Activated T-helper 2 cell treated with anti-CD3 and anti-CD28 coated beads, Interferon-gamma antibody, Interleukin-2, Interleukin-4, amounts not matched to agents 10 μg/mL and 5 μg/mL and 100 μg/mL, durations not matched to agents 14 hours and 24 hours and 36 hours (primary cell): ENCODE results near the gene ZCCHC4. TPM values are rescaled to one million over a fixed set of nuclear protein-coding genes. Genes with fewer than 3 reads are reported as not detected.

Experiments used
- DNase-seq: peaks from one replicate; pipeline ENCODE4 v3.0.0; 2021; ENCODE audit warnings: low spot score
- H3K27ac Mint-ChIP-seq: one replicate; pipeline ENCODE4 v1.8.0; 2021; ENCODE audit warnings: mixed read lengths
- H3K27me3 Mint-ChIP-seq: one replicate; pipeline ENCODE4 v1.8.0; 2021; ENCODE audit warnings: low read depth, mixed read lengths
- H3K36me3 Mint-ChIP-seq: one replicate; pipeline ENCODE4 v1.8.0; 2021; ENCODE audit warnings: low read depth, mixed read lengths
- H3K4me1 Mint-ChIP-seq: one replicate; pipeline ENCODE4 v1.8.0; 2021; ENCODE audit warnings: low read depth, mixed read lengths
- H3K4me3 Mint-ChIP-seq: one replicate; pipeline ENCODE4 v1.8.0; 2021; ENCODE audit warnings: low read depth, mild to moderate bottlenecking, moderate library complexity, mixed read lengths
- H3K9me3 Mint-ChIP-seq: one replicate; pipeline ENCODE4 v1.8.0; 2021; ENCODE audit warnings: mixed read lengths
- intact Hi-C: fragments of 100-400 bp; cut with micrococcal nuclease; formaldehyde crosslinking; loops from one replicate; pipeline ENCODE4 v1.15.1; 2023
- total RNA-seq: library from RNA; stranded (reverse); gene quantifications from 2 replicates; pipeline ENCODE4 v1.2.3, GENCODE V29; 2022

Gene ZCCHC4
- total RNA-seq, 1 donor from 2014 or later, result 15.1 TPM

DNA sequence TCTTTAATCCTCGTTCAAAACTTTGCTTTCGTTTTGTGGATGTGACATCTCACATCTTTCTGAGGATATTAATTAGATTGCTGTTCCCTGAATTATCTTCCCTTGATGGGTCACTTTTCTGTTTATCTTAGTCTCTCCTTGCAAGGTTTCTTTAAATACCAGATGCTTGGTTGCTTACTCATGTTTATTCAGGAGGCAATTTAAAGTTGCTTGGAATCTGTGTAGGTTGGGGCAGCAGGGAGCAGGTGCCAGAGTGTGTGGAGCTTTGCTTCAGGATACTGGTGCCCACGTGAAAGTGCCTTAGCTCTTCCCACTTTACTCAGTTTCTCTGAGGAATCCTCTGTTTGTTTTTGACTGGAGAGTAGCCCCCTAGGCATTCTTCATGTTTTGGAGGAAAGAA is 88.5 kb downstream of the ZCCHC4 start:
- intact Hi-C loops, result no loop called here
- Mint-ChIP-seq H3K36me3 (peaks cover 68% of the 10 kb centered on the region), H3K4me3 (no peak overlapping the region), H3K9me3 (peaks cover 10% of the 10 kb centered on the region), H3K27ac (no peak overlapping the region), H3K4me1 (peaks cover 2% of the 10 kb centered on the region), H3K27me3 (no peaks in the 10 kb centered on the region)
- no peak for DNase-seq

- no peak overlapping the region for H3K27ac Mint-ChIP-seq
- no peak overlapping the region for H3K4me3 Mint-ChIP-seq
- peaks cover 2% of the 10 kb centered on the region for H3K4me1 Mint-ChIP-seq
- H3K36me3 Mint-ChIP-seq, result peaks cover 65% of the 10 kb centered on the region
- no peak for DNase-seq
- no peaks in the 10 kb centered on the region for H3K27me3 Mint-ChIP-seq
- intact Hi-C loops, result no loop called here
- H3K9me3 Mint-ChIP-seq, result no peaks in the 10 kb centered on the region
Observed at GRCh38 chr4:25402521-25402920, 89.9 kb downstream of the ZCCHC4 start.

DNA sequence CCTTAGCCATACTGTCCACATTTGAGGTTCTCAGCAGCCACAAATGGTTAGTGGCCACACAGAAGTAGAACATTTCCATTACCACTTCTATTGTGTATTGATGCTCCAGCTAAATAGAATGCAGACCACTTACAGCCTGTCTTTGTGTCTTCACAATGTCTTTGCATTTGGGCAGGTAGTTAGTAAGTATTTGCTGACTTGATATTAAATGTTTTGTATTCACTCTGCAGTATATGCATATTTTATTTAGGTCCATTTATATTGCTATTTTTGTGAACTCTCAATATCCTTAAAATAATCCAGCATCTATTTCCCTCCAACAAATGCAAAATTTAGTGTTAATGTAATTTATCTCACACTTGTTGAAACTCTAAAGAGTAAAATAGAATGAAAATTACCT is 91.1 kb downstream of the ZCCHC4 start:
- Mint-ChIP-seq H3K27ac (no peak overlapping the region), H3K36me3 (peaks cover 65% of the 10 kb centered on the region), H3K4me3 (no peak overlapping the region), H3K27me3 (no peaks in the 10 kb centered on the region), H3K9me3 (no peaks in the 10 kb centered on the region), H3K4me1 (peaks cover 2% of the 10 kb centered on the region)
- intact Hi-C loops, result no loop called here
- DNase-seq, result no peak

- Mint-ChIP-seq H3K36me3 (peaks cover 70% of the 10 kb centered on the region), H3K9me3 (no peaks in the 10 kb centered on the region), H3K27ac (no peak overlapping the region), H3K27me3 (no peaks in the 10 kb centered on the region), H3K4me1 (no peaks in the 10 kb centered on the region), H3K4me3 (no peak overlapping the region)
- DNase-seq, result no peak
- intact Hi-C loops, result no loop called here
Observed at GRCh38 chr4:25405453-25405852, 92.9 kb downstream of the ZCCHC4 start.

- intact Hi-C loops, result no loop called here
- peaks cover 76% of the 10 kb centered on the region for H3K36me3 Mint-ChIP-seq
- no peak for DNase-seq
- H3K27ac Mint-ChIP-seq, result no peak overlapping the region
- H3K9me3 Mint-ChIP-seq, result no peaks in the 10 kb centered on the region
- H3K4me3 Mint-ChIP-seq, result no peak overlapping the region
- no peaks in the 10 kb centered on the region for H3K27me3 Mint-ChIP-seq
- H3K4me1 Mint-ChIP-seq, result no peaks in the 10 kb centered on the region
Observed at GRCh38 chr4:25406081-25406692, 93.6 kb downstream of the ZCCHC4 start.

GRCh38 chr4:25410820-25411529 is 98.4 kb downstream of the ZCCHC4 start:
- H3K4me3 Mint-ChIP-seq, result no peak overlapping the region
- peaks cover 82% of the 10 kb centered on the region for H3K36me3 Mint-ChIP-seq
- H3K27me3 Mint-ChIP-seq, result no peaks in the 10 kb centered on the region
- no peak overlapping the region for H3K27ac Mint-ChIP-seq
- DNase-seq, result no peak
- H3K4me1 Mint-ChIP-seq, result no peaks in the 10 kb centered on the region
- intact Hi-C loops, result no loop called here
- H3K9me3 Mint-ChIP-seq, result no peaks in the 10 kb centered on the region

DNA sequence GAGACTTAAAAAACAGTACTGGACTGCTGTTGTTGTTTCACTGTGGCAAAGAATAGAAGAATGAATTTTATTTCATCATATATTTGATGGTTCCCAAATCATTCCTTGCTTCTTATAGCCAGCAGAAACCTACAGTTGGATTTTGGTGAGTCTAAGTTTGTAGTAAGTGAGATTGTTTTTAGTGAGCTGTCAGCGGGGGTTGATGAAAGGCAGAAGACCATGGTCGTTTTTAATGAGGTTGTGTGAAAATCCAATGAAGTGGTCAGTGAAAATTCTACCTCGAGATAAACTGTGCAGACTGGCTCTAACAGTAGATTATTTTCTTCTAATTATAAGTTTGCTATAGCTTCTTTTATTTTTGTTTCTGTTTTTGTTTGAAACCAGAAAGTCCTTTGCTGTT is 100.7 kb downstream of the ZCCHC4 start:
- H3K9me3 Mint-ChIP-seq, result no peaks in the 10 kb centered on the region

DNA sequence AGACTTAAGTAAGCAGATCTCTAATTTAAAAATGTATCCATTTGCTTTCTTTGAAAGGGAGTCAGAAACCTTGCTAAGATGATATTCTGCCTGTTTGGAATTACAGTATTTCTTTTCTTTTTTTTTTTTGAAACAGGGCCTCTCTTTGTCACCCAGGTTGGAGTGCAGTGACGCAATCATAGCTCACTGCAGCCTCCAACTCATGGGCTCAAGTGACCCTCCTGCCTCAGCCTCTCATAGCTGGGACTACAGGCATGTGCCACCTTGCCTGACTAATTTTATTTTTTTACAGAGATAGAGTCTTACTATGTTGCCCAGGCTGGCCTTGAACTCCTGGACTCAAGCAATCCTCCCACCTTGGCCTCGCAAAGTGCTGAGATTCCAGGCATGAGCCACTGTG is 104.4 kb downstream of the ZCCHC4 start:
- Mint-ChIP-seq H3K4me3 (no peak overlapping the region), H3K36me3 (peaks cover 59% of the 10 kb centered on the region), H3K4me1 (peaks cover 2% of the 10 kb centered on the region), H3K27ac (no peak overlapping the region), H3K27me3 (no peaks in the 10 kb centered on the region), H3K9me3 (no peaks in the 10 kb centered on the region)
- intact Hi-C loops, result no loop called here
- no peak for DNase-seq

More for the DNA sequence above, 100.7 kb downstream of the ZCCHC4 start:
- no peak overlapping the region for H3K4me3 Mint-ChIP-seq
- no peak for DNase-seq
- no peaks in the 10 kb centered on the region for H3K27me3 Mint-ChIP-seq
- intact Hi-C loops, result no loop called here
- H3K36me3 Mint-ChIP-seq, result peaks cover 79% of the 10 kb centered on the region
- H3K27ac Mint-ChIP-seq, result no peak overlapping the region
- no peaks in the 10 kb centered on the region for H3K4me1 Mint-ChIP-seq

Other genes with a start within 250 kb of the ZCCHC4 start
- gene SEPSECS, start 152.3 kb upstream of the ZCCHC4 start, total RNA-seq, result 13.4 TPM in 2 replicates
- gene PI4K2B, start 78.7 kb upstream of the ZCCHC4 start, total RNA-seq, result 38.6 and 40.7 TPM in 2 replicates
- 39.5 and 40.9 TPM in 2 replicates for gene ANAPC4, start 64.5 kb downstream of the ZCCHC4 start, total RNA-seq